HG03469 (cell line): ENCODE data around the gene OPRPN.

Experiments used
- ATAC-seq: cut with Tn5 transposase; IDR thresholded peaks from one replicate; pipeline ENCODE4 v1.9.1; 2021; ENCODE audit warnings: mild to moderate bottlenecking, moderate library complexity, moderate number of reproducible peaks; ENCODE audit not compliant: unreplicated experiment

Gene OPRPN, protein sequence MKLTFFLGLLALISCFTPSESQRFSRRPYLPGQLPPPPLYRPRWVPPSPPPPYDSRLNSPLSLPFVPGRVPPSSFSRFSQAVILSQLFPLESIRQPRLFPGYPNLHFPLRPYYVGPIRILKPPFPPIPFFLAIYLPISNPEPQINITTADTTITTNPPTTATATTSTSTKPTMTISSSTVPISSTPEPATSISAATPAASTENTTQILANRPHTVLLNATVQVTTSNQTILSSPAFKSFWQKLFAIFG

DNA sequence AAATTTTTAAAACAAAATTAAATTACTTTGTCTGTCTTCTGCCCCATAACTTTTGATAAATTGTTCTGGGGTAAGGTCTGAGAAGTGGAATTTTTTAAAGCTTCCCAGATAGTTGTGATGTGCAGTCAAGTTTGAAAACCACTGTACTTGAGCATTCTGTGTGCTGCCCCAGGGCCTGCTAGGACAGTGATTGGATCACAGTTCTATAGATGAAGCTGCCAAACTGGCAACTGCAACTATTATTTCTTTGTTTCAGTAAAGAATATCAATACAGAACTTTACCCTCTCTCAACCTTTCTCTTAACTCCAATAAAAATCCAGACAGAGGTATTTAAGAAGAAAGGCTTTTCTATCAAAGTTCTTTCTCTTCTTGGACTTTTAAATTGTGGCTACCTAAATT is at the start of gene OPRPN:
Gene OPRPN, plus strand, starts transcription at position 361 of the 400 bp plus-strand sequence. CDS start 1,346 bp downstream, outside the sequence.
- ATAC-seq: no peak

DNA sequence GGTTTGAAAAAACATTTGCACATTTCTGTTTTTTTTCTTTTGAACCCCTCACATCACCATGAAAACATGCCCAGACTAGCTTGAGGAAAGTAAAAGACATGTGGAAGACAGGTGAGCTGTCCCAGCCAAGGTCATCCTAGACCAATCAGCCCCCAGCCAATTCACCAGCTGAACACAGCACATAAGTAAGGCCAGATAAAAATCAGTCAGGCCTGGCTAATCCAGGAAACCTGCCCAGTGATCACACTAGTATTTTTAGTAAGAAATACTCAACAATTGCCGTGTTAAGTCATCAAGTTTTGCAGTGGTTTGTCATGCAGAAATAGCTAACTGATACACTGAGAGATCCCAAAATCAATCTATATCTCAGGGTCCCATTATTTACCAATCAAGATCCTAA is 41.6 kb upstream of the OPRPN start:
- ATAC-seq: no peak

DNA sequence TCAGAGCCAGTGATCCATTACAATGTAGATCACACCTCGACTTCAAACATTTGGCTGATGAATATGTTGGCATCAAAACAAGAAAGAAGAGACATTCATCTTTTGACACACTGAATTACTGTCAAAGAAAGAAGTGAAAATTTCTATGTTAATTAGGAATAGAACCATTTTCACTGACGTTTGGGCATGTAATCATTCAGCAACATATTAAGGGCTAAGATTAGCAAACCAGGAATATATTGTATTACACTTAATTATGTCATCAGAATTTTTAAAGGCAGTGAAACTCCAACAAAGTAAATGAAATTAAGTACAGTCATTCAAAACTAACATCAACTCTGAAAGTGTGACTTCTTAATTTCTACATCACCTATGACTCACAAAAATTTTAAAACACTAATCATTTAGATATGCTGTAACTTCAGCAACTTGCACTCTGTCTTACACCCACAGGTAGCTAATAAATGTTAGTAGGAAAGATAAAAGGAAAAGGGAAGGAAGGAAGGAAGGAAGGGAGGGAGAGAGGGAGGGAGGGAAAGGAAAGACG is 38.6 kb upstream of the OPRPN start:
- no peak for ATAC-seq

DNA sequence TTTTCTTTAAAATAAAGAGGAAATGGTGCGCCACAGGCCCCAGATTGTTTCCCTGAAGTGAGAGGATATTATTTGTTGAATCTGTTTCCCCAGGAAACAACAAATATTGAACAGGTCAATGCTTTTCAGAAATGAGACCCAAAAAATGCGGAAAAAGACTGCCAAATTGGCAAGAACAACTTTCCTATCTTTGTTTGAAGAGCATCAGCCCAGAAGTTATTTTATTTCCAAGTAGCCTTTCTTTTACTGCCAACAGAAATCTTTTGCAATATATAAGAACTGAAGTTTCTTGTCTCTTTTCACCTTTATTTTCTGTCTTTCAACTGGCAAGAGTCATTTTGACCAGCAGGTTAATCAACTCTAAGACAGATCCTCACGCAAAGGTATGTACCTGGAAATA is 37.3 kb upstream of the OPRPN start, which contains the start of gene SMR3A:
Gene SMR3A, plus strand, starts transcription at position 301 of the 400 bp plus-strand sequence. CDS start 1,356 bp downstream, outside the sequence.
- no peak for ATAC-seq

DNA sequence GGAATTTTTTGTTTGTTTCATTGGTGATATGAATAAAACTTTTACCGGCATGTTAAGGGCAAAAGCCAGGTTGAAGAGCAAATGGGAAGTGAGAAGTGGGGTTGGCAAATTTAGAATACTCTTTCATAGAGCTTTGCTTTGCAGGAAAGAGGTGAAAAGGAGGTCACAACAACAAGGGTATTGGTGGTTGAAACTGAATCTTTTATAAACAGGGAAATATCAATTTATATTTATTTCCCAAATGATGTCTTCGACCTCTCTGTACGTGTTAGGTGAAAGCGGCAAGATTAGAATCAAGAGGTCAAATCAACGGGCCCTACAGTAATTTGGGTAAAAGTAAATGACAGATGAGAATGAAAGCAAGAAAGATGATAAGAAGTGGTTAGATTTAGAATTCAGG is 33.7 kb upstream of the OPRPN start:
- peak; percentile 46 for ATAC-seq

DNA sequence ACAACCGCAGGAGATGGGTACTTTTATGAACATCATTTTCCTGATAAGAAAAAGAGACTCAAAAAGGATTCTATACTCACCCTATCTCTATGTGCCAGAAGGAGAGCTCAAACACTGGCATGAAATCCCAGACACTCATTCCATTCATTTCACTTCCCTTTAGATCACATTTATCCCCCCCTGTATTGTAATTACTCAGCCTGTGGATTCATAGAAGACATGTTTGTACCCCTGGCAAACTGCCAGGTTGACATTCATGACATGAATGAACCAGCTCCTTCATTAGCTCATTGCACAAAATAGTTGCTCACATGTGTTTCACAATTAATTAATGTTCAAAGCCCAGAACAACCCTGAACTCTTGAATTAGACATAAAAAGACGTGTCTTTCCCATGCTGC is 32.3 kb upstream of the OPRPN start:
- ATAC-seq: no peak

DNA sequence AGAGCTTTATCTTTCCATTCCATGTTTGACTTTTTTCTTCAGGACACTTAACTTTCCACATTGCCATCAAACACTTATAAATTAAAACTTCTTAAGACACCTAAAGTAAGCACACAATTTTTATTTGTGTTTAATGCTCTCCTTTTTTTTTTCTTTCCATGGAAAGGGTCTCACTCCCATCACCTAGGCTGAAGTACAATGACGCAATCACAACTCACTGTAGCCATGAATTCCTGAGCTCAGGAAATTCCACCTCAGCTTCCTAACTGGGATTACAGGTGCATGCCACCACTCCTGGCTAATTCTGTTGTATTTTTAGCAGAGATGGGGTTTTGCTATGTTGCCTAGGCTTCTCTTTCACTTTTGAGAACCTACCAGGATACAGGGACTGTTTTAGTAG is 29.9 kb upstream of the OPRPN start:
- ATAC-seq: no peak

DNA sequence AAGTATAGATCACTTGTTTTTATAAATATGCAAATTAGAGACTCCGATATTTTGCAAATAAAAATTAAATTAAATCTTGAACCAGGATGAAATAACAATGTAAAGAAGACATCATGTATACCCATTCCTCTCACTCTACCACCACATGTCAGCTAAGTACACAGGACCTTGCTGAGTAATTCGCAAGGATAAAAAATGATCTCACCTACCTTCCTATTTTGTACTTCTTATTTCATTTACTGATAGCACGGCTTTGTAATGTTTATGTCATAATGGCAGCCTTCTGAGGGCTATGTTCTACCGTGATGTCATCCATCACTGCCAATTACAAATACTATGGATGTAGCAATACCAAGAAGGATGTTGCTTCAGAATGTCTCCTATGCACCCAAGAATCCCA is 25.8 kb upstream of the OPRPN start:
- ATAC-seq: no peak

DNA sequence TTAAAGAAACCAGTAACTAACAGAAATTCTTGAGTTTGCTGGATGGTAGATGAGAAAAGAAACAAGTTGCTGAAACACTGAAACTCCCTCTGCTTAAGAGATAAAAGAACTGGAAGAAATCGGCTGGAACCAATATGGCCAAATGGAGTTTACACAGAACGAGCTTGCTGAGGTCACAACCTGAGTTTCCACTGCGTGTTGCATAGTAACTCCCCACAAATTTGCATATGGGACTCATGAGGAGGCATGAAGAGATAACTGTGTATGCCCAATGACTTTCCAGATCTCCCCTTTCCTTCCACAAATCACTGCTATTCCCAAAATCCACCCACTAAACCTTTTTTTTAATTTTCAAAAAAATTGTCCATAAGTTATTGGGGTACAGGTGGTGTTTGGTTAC is 25.0 kb upstream of the OPRPN start:
- no peak for ATAC-seq

DNA sequence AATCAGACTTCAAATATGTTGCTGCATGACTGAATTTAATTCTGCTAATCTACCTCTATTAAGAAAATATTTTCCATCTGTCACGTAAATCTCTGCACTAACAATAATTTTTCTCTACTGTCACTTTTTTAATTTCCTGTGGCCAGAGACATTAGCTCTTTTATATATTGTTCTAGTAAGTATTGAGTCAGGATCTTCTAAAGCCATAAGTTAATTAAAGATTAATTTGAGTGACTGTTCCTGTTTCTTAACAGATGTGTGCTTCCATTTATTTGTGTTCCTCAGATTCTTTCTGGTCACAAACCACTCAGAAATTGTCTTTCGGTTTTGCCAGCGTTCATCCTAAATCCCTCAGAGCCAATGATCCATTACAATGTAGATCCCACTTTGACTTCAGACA is 17.2 kb upstream of the OPRPN start:
- ATAC-seq: no peak

DNA sequence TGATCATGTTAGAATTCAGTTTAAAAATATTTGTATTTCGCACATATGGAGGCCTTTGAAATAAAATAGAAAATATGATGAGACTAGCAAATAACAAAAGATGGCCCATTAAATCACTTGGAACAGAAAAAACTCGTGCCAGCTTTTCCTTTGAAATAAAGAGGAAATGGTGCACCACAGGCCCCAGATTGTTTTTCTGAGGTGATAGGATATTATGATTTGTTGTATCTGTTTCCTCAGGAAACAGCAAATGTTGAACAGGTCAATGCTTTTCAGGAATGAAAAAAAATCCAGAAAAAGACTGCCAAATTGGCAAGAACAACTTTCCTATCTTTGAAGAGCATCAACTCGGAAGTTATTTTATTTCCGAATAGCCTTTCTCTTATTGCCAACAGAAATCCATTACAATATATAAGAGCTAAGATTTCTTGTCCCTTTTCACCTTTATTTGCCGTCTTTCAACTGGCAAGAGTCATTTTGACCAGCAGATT is 15.0 kb upstream of the OPRPN start, which contains the start of gene SMR3B:
Gene SMR3B, plus strand, starts transcription at position 441 of the 491 bp plus-strand sequence. CDS start 1,380 bp downstream, outside the sequence.
- no peak for ATAC-seq

DNA sequence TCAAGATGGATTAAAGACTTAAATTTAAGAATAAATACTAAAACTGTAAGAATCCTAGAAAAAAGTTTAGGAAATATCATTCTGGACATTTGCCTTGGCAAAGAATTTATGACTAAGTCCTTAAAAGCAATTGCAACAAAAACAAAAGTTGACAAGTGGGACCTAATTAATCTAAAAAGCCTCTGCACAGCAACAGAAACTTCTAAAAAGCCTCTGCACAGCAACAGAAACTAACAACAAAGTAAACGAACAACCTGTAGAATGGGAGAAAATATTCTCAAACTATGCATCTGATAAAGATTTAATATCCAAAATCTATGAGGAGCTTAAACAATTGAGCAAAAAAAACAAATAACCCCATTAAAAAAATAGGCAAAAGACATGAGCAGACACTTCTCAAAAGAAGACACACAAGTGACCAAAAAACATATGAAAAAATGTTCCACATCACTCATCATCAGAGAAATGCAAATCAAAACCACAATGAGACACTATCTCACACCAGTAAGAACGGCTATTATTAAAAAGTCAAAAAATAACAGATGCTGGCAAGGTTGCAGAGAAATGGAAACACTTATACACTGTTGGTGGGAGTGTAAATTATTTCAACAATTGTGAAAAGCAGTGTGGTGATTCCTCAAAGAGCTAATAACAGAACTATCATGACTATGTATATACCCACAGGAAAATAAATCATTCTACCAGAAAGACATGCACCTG is 5.5 kb upstream of the OPRPN start:
- peak; percentile 42 for ATAC-seq

DNA sequence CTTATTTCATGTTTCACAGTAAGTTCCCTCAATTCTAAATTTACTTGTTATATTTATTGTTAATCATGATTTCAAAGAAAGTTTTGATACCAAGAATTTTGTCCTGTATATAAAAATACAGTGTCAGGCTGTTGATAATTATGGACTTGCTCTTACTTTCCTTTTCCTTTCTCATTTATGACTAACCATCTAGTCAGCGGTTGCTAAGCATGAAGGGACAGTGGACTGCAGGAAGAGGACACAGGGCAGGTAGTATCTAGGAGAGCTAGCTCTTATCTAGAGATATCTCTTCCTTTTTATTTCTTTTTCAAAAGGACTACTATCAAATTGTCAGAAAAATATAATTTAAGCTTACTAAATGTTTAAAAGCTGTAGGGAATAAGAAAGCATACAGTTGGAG is 1.6 kb downstream of the OPRPN start:
- ATAC-seq: no peak

DNA sequence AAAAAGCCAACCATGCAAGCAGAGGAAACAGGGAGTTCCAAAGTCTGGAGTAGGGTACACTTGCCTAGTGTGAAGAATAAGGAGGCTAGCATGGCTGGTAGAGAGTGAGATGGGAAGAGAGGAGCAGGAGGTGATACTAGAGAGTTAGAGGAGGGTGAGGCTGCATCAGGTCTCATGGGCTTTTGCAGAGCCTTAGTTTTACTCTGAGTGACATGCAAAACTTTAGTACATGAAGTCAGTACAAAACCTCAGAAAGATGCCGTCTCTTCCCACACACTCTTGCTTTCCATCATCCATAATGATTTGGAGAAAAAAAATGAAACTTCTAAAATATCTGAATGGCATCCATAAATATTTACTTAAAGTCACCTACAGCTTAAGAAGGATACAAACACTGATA is 5.0 kb downstream of the OPRPN start:
- peak; percentile 57 for ATAC-seq

DNA sequence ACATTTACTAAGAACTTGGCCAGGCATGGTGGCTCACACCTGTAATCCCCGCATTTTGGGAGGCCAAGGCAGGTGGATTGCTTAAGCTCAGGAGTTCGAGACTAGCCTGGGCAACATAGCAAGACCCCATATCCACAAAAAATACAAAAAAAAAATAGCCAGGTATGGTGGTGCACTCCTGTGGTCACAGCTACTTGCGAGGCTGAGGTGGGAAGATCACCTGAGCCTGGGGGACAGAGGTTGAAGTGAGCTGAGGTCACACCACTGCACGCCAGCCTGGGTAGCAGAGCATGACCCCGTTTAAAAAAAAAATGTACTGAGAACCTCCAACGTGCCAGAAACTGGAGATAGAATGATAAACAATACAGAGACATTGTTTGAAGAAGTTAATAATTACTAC is 8.0 kb downstream of the OPRPN start:
- peak; percentile 45 for ATAC-seq

DNA sequence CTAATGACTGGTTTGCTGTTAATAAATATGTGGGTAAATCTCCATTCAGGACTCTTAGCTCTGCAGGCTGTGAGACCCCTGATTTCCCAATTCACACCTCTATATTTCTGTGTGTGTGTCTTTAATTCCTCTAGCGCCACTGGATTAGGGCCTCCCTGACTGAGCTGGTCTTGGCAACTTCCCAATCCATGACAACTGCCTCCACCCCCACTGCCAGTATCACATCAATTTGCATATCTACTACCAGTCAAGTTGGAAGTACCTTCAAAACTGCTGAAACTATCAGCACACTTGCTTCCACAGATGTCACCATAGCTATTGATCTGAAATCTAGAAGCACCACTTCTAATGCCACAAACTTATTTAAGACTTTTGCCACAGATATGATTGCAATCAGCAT is 27.6 kb downstream of the OPRPN start:
- no peak for ATAC-seq

DNA sequence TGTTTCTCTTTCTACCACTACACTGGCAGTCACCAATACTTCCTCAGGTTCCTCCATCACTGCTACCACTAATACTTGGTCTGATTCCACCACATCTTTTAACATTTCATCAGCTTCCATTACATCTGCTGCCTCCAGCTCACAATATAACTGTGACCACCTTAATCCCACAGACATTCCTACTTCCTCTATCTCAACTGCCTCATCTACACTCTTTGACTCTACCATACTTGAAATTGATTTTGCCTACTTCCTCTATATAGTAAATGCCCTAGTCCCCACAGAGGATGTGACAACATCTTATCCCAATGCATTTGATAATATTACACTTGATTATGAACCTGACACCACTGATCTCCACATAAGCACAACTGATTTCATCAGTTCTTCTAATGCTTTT is 29.0 kb downstream of the OPRPN start:
- ATAC-seq: peak; percentile 48

DNA sequence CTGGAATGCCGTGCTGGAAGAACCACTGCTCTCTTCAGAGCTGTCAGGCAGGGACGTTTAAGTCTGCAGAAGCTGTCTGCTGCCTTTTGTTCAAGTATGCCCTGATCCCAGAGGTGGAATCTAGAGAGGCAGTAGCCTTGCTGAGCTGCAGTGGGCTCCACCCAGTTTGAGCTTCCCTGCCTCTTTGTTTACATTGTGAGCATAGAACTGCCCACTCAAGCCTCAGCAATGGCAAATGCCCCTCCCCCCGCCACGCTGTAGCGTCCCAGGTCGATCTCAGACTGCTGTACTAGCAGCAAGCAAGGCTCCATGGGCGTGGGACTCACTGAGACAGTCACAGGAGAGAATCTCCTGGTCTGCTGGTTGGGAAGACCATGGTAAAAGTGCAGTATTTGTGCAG is 39.5 kb downstream of the OPRPN start:
- ATAC-seq: no peak

DNA sequence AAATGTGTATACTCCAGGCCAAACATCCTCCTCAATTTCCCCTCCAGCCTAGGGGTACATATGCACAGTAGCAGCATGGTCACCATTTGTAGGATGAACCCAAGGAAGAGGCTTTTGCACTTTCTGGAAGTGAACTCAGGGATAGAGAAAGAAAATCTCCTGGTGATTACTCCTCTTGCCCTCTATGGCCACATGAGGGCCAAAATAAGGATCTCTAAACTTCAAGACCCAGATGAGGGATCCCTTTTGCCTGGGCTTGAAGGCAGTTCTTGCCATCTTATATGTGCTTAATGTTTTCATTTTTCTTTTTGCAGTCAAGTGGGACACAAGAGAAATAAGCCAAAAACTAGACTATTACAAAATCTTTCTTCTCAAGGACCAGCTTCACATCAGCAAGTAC is 44.7 kb downstream of the OPRPN start:
- ATAC-seq: no peak

DNA sequence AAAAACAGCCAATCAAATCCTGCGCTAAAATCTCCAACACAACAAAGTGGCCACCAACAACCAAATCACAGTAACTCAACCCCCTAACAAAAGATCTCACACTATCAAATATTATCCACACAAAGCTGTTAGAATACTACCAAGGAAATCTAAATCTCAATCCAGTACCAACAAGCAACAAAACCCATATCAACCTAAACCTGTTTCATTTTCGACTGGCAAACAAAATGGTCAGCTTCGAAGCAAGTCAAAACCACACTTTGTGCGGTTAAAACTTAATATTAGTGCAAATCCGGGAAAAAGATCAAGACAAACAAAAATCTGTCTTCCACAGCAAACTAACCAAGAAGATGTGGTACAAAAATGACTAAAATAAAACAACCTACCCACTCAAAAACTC is 45.6 kb downstream of the OPRPN start:
- no peak for ATAC-seq

DNA sequence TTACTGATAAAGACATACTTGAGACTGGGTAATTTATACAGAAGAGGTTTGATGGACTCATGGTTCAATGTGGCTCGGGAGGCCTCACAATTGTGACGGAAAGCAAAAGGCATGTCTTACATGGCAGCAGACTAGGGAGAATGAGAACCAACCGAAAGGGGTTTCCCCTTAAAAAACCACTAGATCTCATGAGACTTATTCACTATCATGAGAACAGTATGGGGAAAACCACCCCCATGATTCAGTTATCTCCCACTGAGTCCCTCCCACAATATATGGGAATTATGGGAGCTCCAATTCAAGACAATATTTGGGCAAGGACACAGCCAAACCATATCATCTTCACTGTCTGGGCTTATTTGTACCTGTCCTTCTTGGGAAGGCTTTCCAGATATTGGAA is 51.5 kb downstream of the OPRPN start:
- ATAC-seq: peak; percentile 95

DNA sequence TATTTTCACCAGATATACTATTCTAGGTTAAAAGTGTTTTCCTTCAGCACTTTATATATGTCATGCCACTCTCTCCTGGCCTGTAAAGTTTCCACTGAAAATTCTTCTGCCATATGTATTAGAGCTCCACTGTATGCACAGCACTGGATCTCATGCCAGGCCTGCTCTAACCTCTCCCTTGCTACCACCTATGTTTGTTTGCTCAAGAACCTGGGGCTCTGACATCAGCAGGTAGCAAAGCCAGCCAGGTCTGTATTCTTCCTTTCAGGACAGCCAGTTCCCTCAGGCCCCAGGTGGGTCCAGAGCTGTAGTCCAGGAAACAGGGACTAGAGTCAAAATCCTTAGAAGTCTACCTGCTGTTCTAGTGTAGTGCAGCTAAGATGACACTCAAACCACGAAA is 55.2 kb downstream of the OPRPN start:
- ATAC-seq: no peak
